Smooth muscle cell (in vitro differentiated cells): ENCODE measurements around the gene ZFPM1. TPM values are rescaled to one million over a fixed set of nuclear protein-coding genes. Genes with fewer than 3 reads are reported as not detected.

Experiments
- DNase-seq: peaks from one replicate; lab custom pipeline; 2025; ENCODE audit not compliant: unreplicated experiment; lab: John Stamatoyannopoulos, UW
- H2AFZ ChIP-seq: fragments of 200-600 bp; sonication (generic); 2 replicates; pipeline ENCODE4 v1.6.0; 2016; ENCODE audit warnings: antibody characterized with exemption, low read depth, mild to moderate bottlenecking
- H3F3A ChIP-seq: fragments of 200-600 bp; sonication (generic); 2 replicates; pipeline ENCODE4 v1.6.0; 2017; ENCODE audit warnings: antibody characterized with exemption, low read depth
- H3K27ac ChIP-seq: fragments of 200-600 bp; sonication (generic); 2 replicates; pipeline ENCODE4 v1.5.1; 2016; ENCODE audit warnings: low read depth, mild to moderate bottlenecking
- H3K27me3 ChIP-seq: fragments of 200-600 bp; sonication (generic); 2 replicates; pipeline ENCODE4 v1.6.1; 2016; ENCODE audit warnings: low read depth, mild to moderate bottlenecking
- H3K36me3 ChIP-seq: fragments of 200-600 bp; sonication (generic); 2 replicates; pipeline ENCODE4 v1.5.1; 2016; ENCODE audit warnings: low read depth
- H3K4me1 ChIP-seq: fragments of 200-600 bp; sonication (generic); 2 replicates; pipeline ENCODE4 v1.5.1; 2016; ENCODE audit warnings: low read depth
- H3K4me2 ChIP-seq: fragments of 200-600 bp; sonication (generic); 2 replicates; pipeline ENCODE4 v1.6.0; 2016; ENCODE audit warnings: mild to moderate bottlenecking
- H3K4me3 ChIP-seq: fragments of 200-600 bp; sonication (generic); 2 replicates; pipeline ENCODE4 v1.5.1; 2016; ENCODE audit warnings: mild to moderate bottlenecking
- H3K79me2 ChIP-seq: fragments of 200-600 bp; sonication (generic); 2 replicates; pipeline ENCODE4 v1.6.0; 2016; ENCODE audit warnings: low read depth, mild to moderate bottlenecking
- H3K9ac ChIP-seq: fragments of 200-600 bp; sonication (generic); 2 replicates; pipeline ENCODE4 v1.6.0; 2016; ENCODE audit warnings: low read depth
- H3K9me3 ChIP-seq: fragments of 200-600 bp; sonication (generic); replicated peaks from 2 replicates; pipeline ENCODE4 v1.5.1; 2016; ENCODE audit warnings: low read depth
- H4K20me1 ChIP-seq: fragments of 200-600 bp; sonication (generic); 2 replicates; pipeline ENCODE4 v1.6.0; 2016; ENCODE audit warnings: low read depth
- WGBS: methylation state at CpG from one replicate; pipeline ENCODE4 v1.1.7; 2016; ENCODE audit warnings: low lambda C conversion rate; 5-methylcytosine and 5-hydroxymethylcytosine counted together
- polyA plus RNA-seq: library from polyadenylated mRNA; unstranded; fragments of >200 nt; fragmentation: Nextera tagmentation; extraction: Ambion mirVana; gene quantifications from 2 replicates; pipeline ENCODE4 v1.2.1, GENCODE V29; 2016
- total RNA-seq: library from RNA; depleted of rRNA; stranded (reverse); fragments of >200 nt; gene quantifications from 2 replicates; pipeline ENCODE4 v1.2.3, GENCODE V29; 2014
- TF ChIP-seq, protein P1 (sequence below): fragments of 200-600 bp; sonication (generic); IDR thresholded peaks from 2 replicates; pipeline ENCODE4 v1.5.1; 2017; ENCODE audit warnings: borderline replicate concordance, mild to moderate bottlenecking, antibody characterized with exemption; ENCODE audit not compliant: insufficient read depth, poor library complexity, severe bottlenecking

Gene ZFPM1
- total and polyA plus RNA-seq, 2 experiments from 2014 or later, result 0.99 to 4.9 TPM

GRCh38 chr16:88465387-88465983 lies 12.4 kb downstream of the ZFPM1 start:
- H4K20me1 ChIP-seq, result peaks cover 97% of the 10 kb centered on the region
- no peaks in the 10 kb centered on the region for H3K9me3 ChIP-seq
- no peak for DNase-seq
- H3K27me3 ChIP-seq, result no peaks in the 10 kb centered on the region
- peaks cover 3% of the 10 kb centered on the region for H3F3A ChIP-seq
- peak overlapping the region; percentile 54 for H3K27ac ChIP-seq
- TF ChIP-seq, protein P1, sequence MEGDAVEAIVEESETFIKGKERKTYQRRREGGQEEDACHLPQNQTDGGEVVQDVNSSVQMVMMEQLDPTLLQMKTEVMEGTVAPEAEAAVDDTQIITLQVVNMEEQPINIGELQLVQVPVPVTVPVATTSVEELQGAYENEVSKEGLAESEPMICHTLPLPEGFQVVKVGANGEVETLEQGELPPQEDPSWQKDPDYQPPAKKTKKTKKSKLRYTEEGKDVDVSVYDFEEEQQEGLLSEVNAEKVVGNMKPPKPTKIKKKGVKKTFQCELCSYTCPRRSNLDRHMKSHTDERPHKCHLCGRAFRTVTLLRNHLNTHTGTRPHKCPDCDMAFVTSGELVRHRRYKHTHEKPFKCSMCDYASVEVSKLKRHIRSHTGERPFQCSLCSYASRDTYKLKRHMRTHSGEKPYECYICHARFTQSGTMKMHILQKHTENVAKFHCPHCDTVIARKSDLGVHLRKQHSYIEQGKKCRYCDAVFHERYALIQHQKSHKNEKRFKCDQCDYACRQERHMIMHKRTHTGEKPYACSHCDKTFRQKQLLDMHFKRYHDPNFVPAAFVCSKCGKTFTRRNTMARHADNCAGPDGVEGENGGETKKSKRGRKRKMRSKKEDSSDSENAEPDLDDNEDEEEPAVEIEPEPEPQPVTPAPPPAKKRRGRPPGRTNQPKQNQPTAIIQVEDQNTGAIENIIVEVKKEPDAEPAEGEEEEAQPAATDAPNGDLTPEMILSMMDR, result no peak
- H3K4me3 ChIP-seq, result no peak overlapping the region
- H3K4me2 ChIP-seq, result peak overlapping the region; percentile 39
- peaks cover 9% of the 10 kb centered on the region for H3K4me1 ChIP-seq
- H3K79me2 ChIP-seq, result peaks cover 14% of the 10 kb centered on the region
- 95% methylated on average over 22 of the region's 22 CpGs for WGBS
- no peak overlapping the region for H2AFZ ChIP-seq
- H3K36me3 ChIP-seq, result no peaks in the 10 kb centered on the region
- no peak overlapping the region for H3K9ac ChIP-seq

- TF ChIP-seq, protein P1, result no peak
- H3K79me2 ChIP-seq, result peaks cover 12% of the 10 kb centered on the region
- H3K36me3 ChIP-seq, result no peaks in the 10 kb centered on the region
- H3K4me1 ChIP-seq, result peaks cover 7% of the 10 kb centered on the region
- no peak overlapping the region for H2AFZ ChIP-seq
- H3K27me3 ChIP-seq, result no peaks in the 10 kb centered on the region
- peaks cover 94% of the 10 kb centered on the region for H4K20me1 ChIP-seq
- no peak overlapping the region for H3K4me2 ChIP-seq
- H3K9me3 ChIP-seq, result no peaks in the 10 kb centered on the region
- no peak for DNase-seq
- H3F3A ChIP-seq, result peaks cover 3% of the 10 kb centered on the region
- H3K27ac ChIP-seq, result no peak overlapping the region
- WGBS, result 88% methylated on average over 15 of the region's 15 CpGs
- H3K9ac ChIP-seq, result no peak overlapping the region
- no peak overlapping the region for H3K4me3 ChIP-seq
These were observed 13.2 kb downstream of the ZFPM1 start for GRCh38 chr16:88466175-88466862.

- Histone ChIP-seq H3K4me3 (no peak overlapping the region), H2AFZ (no peak overlapping the region), H3K79me2 (peaks cover 10% of the 10 kb centered on the region), H3K4me1 (peaks cover 4% of the 10 kb centered on the region), H3K4me2 (no peak overlapping the region), H3K9me3 (no peaks in the 10 kb centered on the region), H3K27ac (no peak overlapping the region), H4K20me1 (peaks cover 94% of the 10 kb centered on the region), H3K36me3 (no peaks in the 10 kb centered on the region), H3K9ac (no peak overlapping the region), H3K27me3 (no peaks in the 10 kb centered on the region), H3F3A (peaks cover 3% of the 10 kb centered on the region)
- WGBS, result 89% methylated on average over 7 of the region's 13 CpGs
- no peak for DNase-seq
- TF ChIP-seq, protein P1, result no peak
These were observed 13.9 kb downstream of the ZFPM1 start for GRCh38 chr16:88466949-88467348.
